HG03139 (cell line): ENCODE results near the gene POFUT2.

Experiments used
- ATAC-seq: cut with Tn5 transposase; IDR thresholded peaks from one replicate; pipeline ENCODE4 v1.9.1; 2021; ENCODE audit not compliant: unreplicated experiment

The POFUT2 gene

GRCh38 chr21:45285266-45285931 is 2.3 kb downstream of the POFUT2 start:
- no peak for ATAC-seq

- no peak for ATAC-seq
These were observed 3.3 kb downstream of the POFUT2 start for GRCh38 chr21:45284456-45284741.

DNA sequence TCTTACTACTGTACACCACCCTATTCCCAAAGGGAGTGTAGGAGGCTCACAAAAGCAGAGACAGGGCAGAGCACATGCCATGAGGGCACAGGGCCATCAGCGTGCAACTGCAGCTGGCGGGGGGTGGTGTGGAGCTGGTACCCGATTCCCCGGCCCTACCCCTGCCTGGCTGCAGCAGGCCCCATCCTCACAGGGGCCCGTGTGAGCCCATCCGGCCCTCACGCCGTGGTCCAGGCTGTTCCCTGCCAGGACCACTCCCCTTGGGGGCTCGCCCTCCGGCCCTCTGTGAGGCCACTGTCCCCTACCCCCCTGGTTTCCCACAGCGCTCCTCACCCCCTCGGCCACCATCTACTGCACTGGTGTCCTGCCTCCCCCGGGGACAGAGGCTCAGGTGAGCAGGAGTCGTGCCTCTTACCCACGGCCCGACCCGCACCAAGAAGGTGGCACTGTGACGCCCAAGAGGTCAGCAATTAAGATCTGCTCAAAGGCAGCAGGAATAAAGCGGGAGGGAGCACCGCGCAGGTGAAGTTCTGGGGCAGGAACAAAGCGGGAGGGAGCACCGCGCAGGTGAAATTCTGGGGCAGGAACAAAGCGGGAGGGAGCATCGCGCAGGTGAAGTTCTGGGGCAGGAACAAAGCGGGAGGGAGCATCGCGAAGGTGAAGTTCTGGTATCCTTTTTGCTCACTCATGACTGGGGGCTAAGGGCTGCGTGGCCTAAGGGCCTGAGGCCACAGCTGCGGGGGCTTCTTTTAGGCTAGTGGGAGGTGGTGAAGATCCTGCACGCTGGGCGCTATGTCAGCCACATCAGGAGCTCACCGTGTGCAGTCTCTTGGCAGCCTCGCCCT is 3.9 kb downstream of the POFUT2 start:
- no peak for ATAC-seq

DNA sequence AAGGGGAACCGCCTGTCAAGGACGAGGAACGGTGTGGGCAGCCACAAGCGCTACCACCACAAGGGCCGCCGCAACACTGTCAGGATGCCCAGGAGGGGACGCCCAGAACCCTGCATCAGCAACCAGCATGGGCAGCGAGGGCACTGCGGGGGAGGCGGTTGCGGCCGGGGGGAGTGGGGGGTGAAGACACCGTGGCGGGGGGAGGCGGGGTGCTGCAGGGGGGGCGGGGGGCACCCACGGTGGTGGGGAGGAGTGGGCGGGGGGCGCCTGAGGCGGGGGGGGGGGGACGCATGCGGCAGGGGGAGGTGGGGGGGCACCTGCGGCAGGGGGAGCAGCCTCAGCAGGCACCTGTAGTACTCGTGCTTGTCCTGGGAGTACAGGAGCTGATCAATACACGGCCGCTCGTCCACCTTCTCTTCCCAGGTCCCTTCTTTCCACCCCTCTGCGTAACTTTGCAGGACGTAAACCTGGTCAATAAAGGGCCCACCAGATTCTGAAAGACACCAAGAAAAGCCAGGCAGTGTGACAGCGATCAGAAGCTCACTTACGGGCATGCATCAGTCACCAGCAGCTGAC is 4.6 kb downstream of the POFUT2 start:
- ATAC-seq: no peak

- no peak for ATAC-seq
These were observed 5.2 kb downstream of the POFUT2 start for GRCh38 chr21:45282283-45283034.

DNA sequence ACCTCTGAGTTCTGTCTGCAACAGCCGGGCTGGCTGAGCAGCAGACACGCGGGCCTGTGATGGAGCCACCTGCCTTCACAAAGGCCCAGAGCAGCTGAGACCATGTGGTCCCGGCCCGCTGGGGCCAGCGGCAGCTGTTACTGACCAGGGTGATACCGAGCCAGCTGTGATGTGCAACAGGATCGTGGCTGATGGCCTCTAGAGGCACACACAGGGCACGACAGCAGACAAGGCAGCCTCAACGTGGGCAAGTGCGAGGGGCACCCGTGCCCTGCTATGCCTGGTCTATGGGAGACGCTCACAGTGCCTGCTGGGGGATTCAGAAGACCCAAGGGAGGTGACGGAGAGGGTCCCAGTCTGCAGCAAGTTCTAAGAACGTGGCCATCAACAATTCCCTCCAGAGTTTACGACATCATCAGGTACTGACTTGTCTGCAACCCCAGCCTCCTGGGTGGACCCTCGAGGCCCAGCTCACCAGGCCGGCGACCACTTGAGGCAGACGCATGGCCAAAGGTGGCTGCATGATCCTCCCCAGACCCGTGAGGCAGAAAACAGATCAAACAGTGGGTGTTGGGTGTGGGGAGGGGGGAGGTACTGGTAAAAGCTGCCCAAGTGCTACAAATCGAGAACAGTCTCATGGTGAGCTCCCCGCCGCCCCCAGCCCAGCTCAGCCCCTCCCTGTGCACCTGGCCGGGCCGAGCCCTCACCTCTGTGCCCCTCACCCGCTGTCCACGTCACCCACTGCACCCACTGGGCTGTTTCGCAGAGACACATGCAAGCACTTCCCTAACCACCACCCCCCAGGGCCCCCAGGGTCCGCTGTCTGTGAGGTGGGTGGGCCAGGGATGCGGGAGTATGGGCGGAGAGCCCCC is 6.0 kb downstream of the POFUT2 start:
- no peak for ATAC-seq

DNA sequence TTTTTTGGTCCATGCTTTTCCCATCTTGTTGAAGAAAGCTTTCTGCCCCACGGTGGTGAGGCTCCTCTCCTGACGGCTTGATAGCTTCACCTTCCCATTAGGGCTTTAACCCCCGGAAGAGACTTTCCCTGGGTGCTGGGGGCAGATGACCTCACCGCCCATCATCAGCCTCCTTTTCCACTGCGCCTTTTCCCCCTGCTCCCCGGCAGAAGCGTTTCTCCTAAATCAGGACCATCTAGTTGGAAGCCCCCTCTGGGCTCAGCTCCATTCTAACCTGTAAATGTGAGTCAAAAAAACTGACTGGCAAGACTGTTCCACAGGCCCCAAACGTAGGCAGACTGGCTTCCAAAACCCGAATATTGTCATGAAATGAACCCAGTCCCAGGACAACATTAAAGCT is 6.7 kb downstream of the POFUT2 start:
- ATAC-seq: no peak

- ATAC-seq: no peak
These were observed 7.4 kb downstream of the POFUT2 start for GRCh38 chr21:45280178-45280821.

GRCh38 chr21:45279446-45280177 is 8.1 kb downstream of the POFUT2 start:
- no peak for ATAC-seq

DNA sequence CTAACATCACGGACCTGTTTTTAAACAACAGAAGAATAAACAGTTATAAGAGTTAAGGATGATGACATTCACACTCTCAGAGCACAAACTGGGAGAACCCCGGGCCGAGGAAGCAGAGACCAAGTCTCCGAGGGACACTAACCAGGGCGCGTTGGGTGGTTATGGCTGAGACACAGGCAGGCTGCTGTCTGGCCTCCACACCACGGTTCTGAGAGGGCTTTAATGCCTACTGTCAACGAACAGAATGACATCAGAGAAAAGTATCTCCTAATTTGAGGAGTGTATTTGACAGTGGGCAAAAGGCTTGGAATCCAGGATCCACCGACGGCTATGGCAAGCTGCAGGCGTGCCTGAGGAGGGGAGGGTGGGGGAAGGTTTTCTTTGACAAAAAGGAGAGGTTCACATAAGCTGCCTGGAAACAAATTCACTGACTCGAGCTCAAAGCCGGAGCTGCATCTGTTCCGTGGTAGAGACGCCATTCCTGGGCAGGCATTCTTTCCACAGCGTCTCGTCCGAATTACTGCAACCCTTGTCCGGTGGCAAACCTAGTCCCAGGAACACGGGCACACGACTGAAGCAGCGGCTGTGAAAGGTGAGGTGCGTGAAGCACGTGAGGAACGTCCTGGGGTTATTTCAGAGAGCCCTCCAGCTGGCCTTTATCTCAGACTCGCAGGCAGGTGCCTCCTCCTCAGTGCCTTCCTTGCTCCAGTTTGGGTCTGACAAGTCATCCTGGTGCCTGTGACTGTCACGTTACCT is 9.4 kb downstream of the POFUT2 start:
- no peak for ATAC-seq

- ATAC-seq: no peak
These were observed 10.3 kb downstream of the POFUT2 start for GRCh38 chr21:45277101-45278045.

DNA sequence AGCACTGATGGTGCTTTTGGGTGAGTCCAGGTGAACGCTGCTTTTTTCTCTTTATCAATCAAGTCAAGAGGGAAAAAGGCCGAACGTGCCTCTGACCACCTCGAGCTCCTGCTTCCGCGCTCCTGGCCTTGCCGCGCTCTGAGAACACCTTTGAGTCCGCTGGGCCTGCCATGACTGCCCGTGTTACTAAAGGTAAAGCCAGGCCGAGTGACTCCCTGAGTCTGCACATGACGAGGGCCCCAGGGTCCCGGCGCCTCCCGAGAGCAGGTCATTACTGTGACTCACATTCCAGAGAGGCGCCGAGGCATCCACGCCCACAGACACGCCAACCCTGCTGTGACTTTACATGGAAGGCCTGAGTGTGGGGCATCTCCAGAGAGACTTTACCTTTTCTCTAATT is 11.1 kb downstream of the POFUT2 start:
- no peak for ATAC-seq

GRCh38 chr21:45270306-45270821 is 17.3 kb downstream of the POFUT2 start:
- no peak for ATAC-seq

DNA sequence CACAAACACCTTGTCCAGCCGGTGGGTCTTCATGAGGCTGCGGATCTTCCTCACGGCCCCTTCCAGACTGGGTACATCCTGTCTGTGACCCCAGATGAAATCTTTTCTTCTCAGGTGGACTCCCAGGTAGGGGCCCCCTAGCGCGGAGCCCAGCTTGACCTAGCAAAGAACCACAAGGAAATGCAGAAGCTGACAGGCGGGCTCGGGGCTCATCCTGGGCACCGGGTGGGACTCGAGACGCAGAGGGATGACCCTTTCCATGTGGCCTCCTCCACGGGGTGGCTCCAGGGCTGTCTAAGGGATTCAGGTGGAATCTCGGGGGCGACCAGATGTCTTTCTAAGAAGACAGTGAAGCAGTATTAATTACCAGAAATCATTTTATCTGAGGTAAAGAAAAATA is 17.8 kb downstream of the POFUT2 start:
- no peak for ATAC-seq

GRCh38 chr21:45267390-45267760 is 20.3 kb downstream of the POFUT2 start:
- ATAC-seq: no peak

- no peak for ATAC-seq
These were observed 20.9 kb downstream of the POFUT2 start for GRCh38 chr21:45266518-45267389.
